ENCODE measurements around the gene SCYL1. TPM values are rescaled to one million over a fixed set of nuclear protein-coding genes. Genes with fewer than 3 reads are reported as not detected.

The SCYL1 gene
- total and polyA plus RNA-seq, 7 donors: 57.3 to 100 (median 67.1) TPM

- Histone ChIP-seq H3K4me1 (peaks cover 0 to 30% (median 30%) of the 10 kb centered on the region in 4 donors), H3K9me3 (no peaks in the 10 kb centered on the region), H3K4me3 (peak within 1 kb of the TSS; percentile 73 to 92 (median 84)), H3K36me3 (peaks cover 27 to 39% (median 33%) of the 10 kb centered on the region in 4 donors), H3K27me3 (no peaks in the 10 kb centered on the region), H3K27ac (peak within 1 kb of the TSS; percentile 92 to 100 (median 97))
- peak; percentile 55 to 97 (median 82) for TF ChIP-seq EP300 (IDR thresholded peaks at IDR 0.05)
- TF ChIP-seq POLR2AphosphoS5 (IDR thresholded peaks at IDR 0.05): peak; percentile 100
- TF ChIP-seq POLR2A (IDR thresholded peaks at IDR 0.05): peak; percentile 100
- TF ChIP-seq CTCF (IDR thresholded peaks at IDR 0.05): no peak
- intact Hi-C loops (cut with DNase I): no loop called here
- WGBS, 2 donors: 0% methylated on average over 24 of the region's 24 CpGs
- peak; percentile 98 for DNase-seq
These were observed 25.7 kb upstream of the SCYL1 start, which contains the start of gene MALAT1 for GRCh38 chr11:65498977-65499712. TSS of gene MALAT1 (plus strand) at chr11:65499045.

GRCh38 chr11:65499713-65500386, 25.0 kb upstream of the SCYL1 start:
- TF ChIP-seq POLR2A (IDR thresholded peaks at IDR 0.05) (no peak), EP300 (IDR thresholded peaks at IDR 0.05) (no peak), POLR2AphosphoS5 (IDR thresholded peaks at IDR 0.05) (no peak), CTCF (IDR thresholded peaks at IDR 0.05) (no peak)
- H3K4me3 ChIP-seq: peak overlapping the region; percentile 73 to 92 (median 84)
- no peak for DNase-seq
- H3K27ac ChIP-seq: peak overlapping the region; percentile 92 to 100 (median 97)
- H3K9me3 ChIP-seq: no peaks in the 10 kb centered on the region
- intact Hi-C loops (cut with DNase I): loop anchor here (10.0 kb wide), 1 partner anchor 205 kb away; no protein-coding TSS in a partner anchor
- 0% methylated on average over 3 of the region's 3 CpGs for WGBS, 2 donors
- H3K36me3 ChIP-seq: peaks cover 34 to 46% (median 40%) of the 10 kb centered on the region in 4 donors
- peaks cover 0 to 30% (median 27%) of the 10 kb centered on the region in 4 donors for H3K4me1 ChIP-seq
- no peaks in the 10 kb centered on the region for H3K27me3 ChIP-seq

GRCh38 chr11:65500387-65501185, 24.3 kb upstream of the SCYL1 start:
- 0 to 1% methylated on average over 20 of the region's 20 CpGs for WGBS, 2 donors
- peak; percentile 78 for DNase-seq
- no peaks in the 10 kb centered on the region for H3K27me3 ChIP-seq
- no peaks in the 10 kb centered on the region for H3K9me3 ChIP-seq
- intact Hi-C loops (cut with DNase I): loop anchor here (10.0 kb wide), 1 partner anchor 206 kb away; no protein-coding TSS in a partner anchor
- peak overlapping the region; percentile 92 to 100 (median 97) for H3K27ac ChIP-seq
- TF ChIP-seq POLR2A (IDR thresholded peaks at IDR 0.05) (peak; percentile 21 to 56), POLR2AphosphoS5 (IDR thresholded peaks at IDR 0.05) (peak; percentile 73 to 93 (median 88)), CTCF (IDR thresholded peaks at IDR 0.05) (no peak)
- H3K36me3 ChIP-seq: peaks cover 41 to 53% (median 47%) of the 10 kb centered on the region in 4 donors
- peak overlapping the region; percentile 73 to 92 (median 84) for H3K4me3 ChIP-seq
- peaks cover 0 to 30% (median 26%) of the 10 kb centered on the region in 4 donors for H3K4me1 ChIP-seq

GRCh38 chr11:65501186-65501471, 23.8 kb upstream of the SCYL1 start:
- Histone ChIP-seq H3K27ac (peak overlapping the region; percentile 92 to 100 (median 97)), H3K4me1 (peaks cover 0 to 30% (median 26%) of the 10 kb centered on the region in 4 donors), H3K9me3 (no peaks in the 10 kb centered on the region), H3K36me3 (peaks cover 46 to 59% (median 52%) of the 10 kb centered on the region in 4 donors), H3K4me3 (peak overlapping the region; percentile 73 to 92 (median 84)), H3K27me3 (no peaks in the 10 kb centered on the region)
- no peak for DNase-seq
- intact Hi-C loops (cut with DNase I): loop anchor here (10.0 kb wide), 1 partner anchor 206 kb away; no protein-coding TSS in a partner anchor
- 0 to 2% methylated on average over 2 of the region's 2 CpGs for WGBS, 2 donors
- TF ChIP-seq CTCF (IDR thresholded peaks at IDR 0.05) (no peak), EP300 (IDR thresholded peaks at IDR 0.05) (no peak), POLR2AphosphoS5 (IDR thresholded peaks at IDR 0.05) (no peak), POLR2A (IDR thresholded peaks at IDR 0.05) (no peak)
